ENCODE results near the gene MYT1. TPM values are rescaled to one million over a fixed set of nuclear protein-coding genes. Genes with fewer than 3 reads are reported as not detected.

Gene MYT1
- polyA plus RNA-seq, 1 of the 3 experiments (the other 2 are of a cell fraction) = 0.10 TPM

DNA sequence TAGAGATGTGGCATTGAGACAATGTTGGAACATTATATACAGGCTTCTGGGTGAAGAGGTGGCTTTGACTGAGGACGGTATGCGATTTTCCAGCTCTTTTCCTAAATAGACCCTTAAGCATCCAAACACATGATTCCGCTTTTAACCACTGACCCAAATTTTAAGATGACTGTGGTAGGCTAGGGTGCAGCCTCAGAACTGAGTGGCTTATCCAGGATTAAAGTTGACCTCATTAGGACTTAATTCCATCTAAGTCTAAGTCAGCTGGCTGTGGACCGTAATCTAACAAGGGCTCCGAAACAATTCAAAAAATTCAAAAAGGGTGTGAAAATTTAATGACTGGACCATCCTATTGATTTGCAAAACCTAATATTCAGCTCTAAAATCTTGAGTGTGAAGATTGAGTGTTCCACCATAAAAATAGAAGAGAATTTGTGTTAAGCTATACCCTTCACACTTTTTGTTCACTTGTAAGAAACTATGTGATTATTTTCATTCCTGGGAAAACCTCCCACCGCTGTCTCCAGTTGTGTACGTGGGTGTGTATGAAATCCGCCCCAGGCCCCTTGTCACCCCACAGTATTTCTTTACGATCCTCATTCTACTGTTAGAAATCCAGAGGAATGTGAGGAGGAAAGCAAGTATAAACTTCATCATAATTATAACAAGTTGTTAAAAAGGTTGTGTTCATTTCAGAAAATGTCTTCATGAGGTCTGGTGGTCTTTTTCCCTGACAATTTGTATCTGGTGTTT, 94.0 kb downstream of the MYT1 start:
- Histone ChIP-seq H3K27ac (ENCODE audit: low read depth in 2 of 2, low read length in 1 of 2) (no peak overlapping the region), H3K79me2 (ENCODE audit: insufficient read depth) (peaks cover 34% of the 10 kb centered on the region), H3K9me2 (no peaks in the 10 kb centered on the region), H4K20me1 (ENCODE audit: insufficient read depth) (no peaks in the 10 kb centered on the region; the same call in 1 of the 2 replicates), H3K36me3 (replicated peaks in 1 of 2; ENCODE audit: control insufficient read depth in 1 of 2, insufficient read depth in 2 of 2, low read length in 1 of 2) (peaks cover 0 to 2% of the 10 kb centered on the region in 2 experiments), H3K9ac (no peak overlapping the region), H3K4me1 (ENCODE audit: control insufficient read depth in 1 of 2, insufficient read depth in 2 of 2, low read depth in 1 of 2, low read length in 1 of 2) (peaks cover 6 to 44% of the 10 kb centered on the region in 2 experiments; a peak in 3 of 4 replicates), H3K9me3 (no peaks in the 10 kb centered on the region), H3F3A (replicated peaks; ENCODE audit: insufficient read depth) (no peaks in the 10 kb centered on the region), H3K27me3 (ENCODE audit: insufficient read depth) (no peaks in the 10 kb centered on the region), H3K4me2 (no peak overlapping the region), H3K4me3 (ENCODE audit: low read depth in 2 of 2, low read length in 1 of 2) (no peak overlapping the region), H2AFZ (ENCODE audit: low read depth) (no peak overlapping the region)
- TF ChIP-seq, protein P1, sequence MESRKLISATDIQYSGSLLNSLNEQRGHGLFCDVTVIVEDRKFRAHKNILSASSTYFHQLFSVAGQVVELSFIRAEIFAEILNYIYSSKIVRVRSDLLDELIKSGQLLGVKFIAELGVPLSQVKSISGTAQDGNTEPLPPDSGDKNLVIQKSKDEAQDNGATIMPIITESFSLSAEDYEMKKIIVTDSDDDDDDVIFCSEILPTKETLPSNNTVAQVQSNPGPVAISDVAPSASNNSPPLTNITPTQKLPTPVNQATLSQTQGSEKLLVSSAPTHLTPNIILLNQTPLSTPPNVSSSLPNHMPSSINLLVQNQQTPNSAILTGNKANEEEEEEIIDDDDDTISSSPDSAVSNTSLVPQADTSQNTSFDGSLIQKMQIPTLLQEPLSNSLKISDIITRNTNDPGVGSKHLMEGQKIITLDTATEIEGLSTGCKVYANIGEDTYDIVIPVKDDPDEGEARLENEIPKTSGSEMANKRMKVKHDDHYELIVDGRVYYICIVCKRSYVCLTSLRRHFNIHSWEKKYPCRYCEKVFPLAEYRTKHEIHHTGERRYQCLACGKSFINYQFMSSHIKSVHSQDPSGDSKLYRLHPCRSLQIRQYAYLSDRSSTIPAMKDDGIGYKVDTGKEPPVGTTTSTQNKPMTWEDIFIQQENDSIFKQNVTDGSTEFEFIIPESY (IDR thresholded peaks at IDR 0.05; ENCODE audit: borderline replicate concordance, low read depth) = no peak
- TF ChIP-seq GABPA (IDR thresholded peaks at IDR 0.05; ENCODE audit: low read depth) = no peak
- no peak for TF ChIP-seq EP300 (IDR thresholded peaks at IDR 0.05; ENCODE audit: borderline replicate concordance in 1 of 2, low read depth in 1 of 2, low read length in 1 of 2)
- TF ChIP-seq, protein P2, sequence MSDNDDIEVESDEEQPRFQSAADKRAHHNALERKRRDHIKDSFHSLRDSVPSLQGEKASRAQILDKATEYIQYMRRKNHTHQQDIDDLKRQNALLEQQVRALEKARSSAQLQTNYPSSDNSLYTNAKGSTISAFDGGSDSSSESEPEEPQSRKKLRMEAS (IDR thresholded peaks at IDR 0.05; ENCODE audit: low read depth) = no peak
- no peak for TF ChIP-seq YY1 (IDR thresholded peaks at IDR 0.05; ENCODE audit: low read depth)
- TF ChIP-seq RCOR1 (IDR thresholded peaks at IDR 0.05; ENCODE audit: low read length) = no peak
- no peak for TF ChIP-seq EZH2phosphoT487 (IDR thresholded peaks at IDR 0.05; ENCODE audit: borderline replicate concordance, low read depth)
- TF ChIP-seq CHD2 (IDR thresholded peaks at IDR 0.05; ENCODE audit: low read length, partially characterized antibody) = no peak
- TF ChIP-seq ELF1 (IDR thresholded peaks at IDR 0.05) = no peak
- TF ChIP-seq GATA2 (CRISPR knock-in tag; IDR thresholded peaks at IDR 0.05) = no peak
- no peak for DNase-seq
- ChIA-PET POLR2A (no interaction called here), CTCF (interaction anchor here (0.8 to 1.3 kb wide), 5 partner anchors 9 to 188 kb away, joined by 3 to 4 read pairs (median 3); no protein-coding TSS in a partner anchor)
- WGBS (ENCODE audit: low lambda C conversion rate) = 94% methylated on average over 9 of the region's 9 CpGs

DNA sequence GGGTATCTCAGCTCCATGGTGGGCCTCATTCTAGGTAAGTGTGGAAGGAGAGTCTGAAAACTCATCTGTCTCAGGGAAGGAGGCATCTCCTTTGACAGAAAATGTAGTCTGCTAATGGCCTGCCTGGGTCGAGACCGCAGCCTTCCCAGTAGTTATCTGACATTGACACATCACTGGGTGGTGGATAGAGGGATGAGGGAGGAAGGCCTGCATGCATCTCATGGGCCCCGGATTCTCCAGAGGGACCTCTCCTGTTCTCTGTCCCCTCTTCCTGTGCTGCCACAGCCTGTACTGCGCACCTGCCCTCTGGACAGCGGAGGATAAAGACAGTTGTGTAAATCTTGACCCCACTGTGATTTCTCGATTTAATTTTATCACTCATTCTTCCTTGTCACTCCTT, 96.0 kb downstream of the MYT1 start:
- Histone ChIP-seq H3F3A (replicated peaks; ENCODE audit: insufficient read depth) (no peaks in the 10 kb centered on the region), H3K9ac (no peak overlapping the region), H3K36me3 (replicated peaks in 1 of 2; ENCODE audit: control insufficient read depth in 1 of 2, insufficient read depth in 2 of 2, low read length in 1 of 2) (peaks cover 4 to 14% of the 10 kb centered on the region in 2 experiments), H3K4me3 (ENCODE audit: low read depth in 2 of 2, low read length in 1 of 2) (no peak overlapping the region), H3K27ac (ENCODE audit: low read depth in 2 of 2, low read length in 1 of 2) (peak overlapping the region in 1 of 2 experiments; percentile 79; a peak in 2 of 4 replicates), H3K9me3 (no peaks in the 10 kb centered on the region), H4K20me1 (ENCODE audit: insufficient read depth) (no peaks in the 10 kb centered on the region; the same call in 1 of the 2 replicates), H3K27me3 (ENCODE audit: insufficient read depth) (no peaks in the 10 kb centered on the region), H2AFZ (ENCODE audit: low read depth) (no peak overlapping the region), H3K4me2 (no peak overlapping the region), H3K79me2 (ENCODE audit: insufficient read depth) (peaks cover 34% of the 10 kb centered on the region), H3K4me1 (ENCODE audit: control insufficient read depth in 1 of 2, insufficient read depth in 2 of 2, low read depth in 1 of 2, low read length in 1 of 2) (peaks cover 6 to 38% of the 10 kb centered on the region in 2 experiments; a peak in 3 of 4 replicates), H3K9me2 (no peaks in the 10 kb centered on the region)
- CTCF ChIA-PET = no interaction called here
- TF ChIP-seq TCF12 (IDR thresholded peaks at IDR 0.05) = no peak
- no peak for DNase-seq
- POLR2A ChIA-PET = no interaction called here
- 70% methylated on average over 6 of the region's 6 CpGs for WGBS (ENCODE audit: low lambda C conversion rate)
